GM19043 (cell line): ENCODE measurements around the gene TGFBR3L.
"Not testable (repeated sequence)": the region's sequence is repeated elsewhere in the genome, so short reads cannot be mapped to it uniquely, and the experiment has no call there.

ENCODE experiments used
- ATAC-seq: cut with Tn5 transposase; IDR thresholded peaks from one replicate; pipeline ENCODE4 v1.9.1; 2021; ENCODE audit warnings: low read depth; ENCODE audit not compliant: unreplicated experiment

Gene TGFBR3L

DNA sequence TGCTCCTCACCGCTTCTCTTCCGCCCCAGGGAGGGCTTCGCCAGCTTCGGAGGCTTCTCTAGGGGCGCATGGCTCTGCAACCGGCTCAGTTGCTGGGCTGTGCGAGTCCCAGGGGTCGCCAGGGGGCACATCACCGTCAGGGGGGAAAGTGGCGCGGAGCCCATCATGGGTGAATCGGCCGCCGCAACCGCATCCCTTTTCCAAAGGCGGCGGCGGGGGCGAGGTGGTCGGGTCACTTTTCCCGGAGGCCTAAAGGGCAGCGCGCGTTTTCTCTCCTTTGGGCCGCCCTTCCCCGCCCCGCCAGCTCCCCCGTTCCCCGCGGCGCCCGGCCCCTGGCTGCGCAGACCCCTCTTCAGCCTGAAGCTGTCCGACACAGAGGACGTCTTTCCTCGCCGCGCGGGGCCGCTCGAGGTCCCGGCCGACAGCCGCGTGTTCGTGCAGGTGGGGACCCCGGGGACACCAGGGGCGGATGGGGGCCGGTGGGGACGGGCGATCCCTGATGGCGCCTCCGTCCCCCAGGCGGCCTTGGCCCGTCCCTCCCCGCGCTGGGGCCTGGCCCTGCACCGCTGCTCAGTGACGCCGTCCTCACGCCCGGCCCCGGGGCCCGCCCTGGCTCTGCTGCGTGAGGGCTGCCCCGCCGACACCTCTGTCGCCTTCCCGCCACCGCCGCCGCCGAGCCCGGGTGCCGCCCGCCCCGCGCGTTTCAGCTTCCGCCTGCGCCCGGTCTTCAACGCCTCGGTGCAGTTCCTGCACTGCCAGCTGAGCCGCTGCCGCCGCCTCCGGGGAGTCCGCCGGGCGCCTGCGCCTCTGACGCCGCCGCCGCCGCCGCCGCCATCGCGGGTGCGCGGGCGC lies 1.7 kb downstream of the TGFBR3L start:
- ATAC-seq: no peak

DNA sequence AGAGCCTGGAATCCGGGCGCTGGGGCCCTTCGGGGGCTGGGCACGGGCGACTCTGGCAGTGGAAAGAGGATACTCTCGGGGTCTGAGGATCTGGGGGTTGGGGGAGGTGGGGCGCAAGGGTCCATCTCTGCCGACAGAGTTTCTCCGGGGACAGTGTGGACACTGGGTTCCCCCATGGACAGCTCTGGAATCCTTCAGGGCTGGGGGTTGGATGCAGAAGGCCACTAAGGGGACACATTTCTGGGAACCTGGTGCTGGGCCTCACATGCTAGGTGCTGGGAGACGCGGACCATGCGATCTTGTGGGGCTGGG lies 2.3 kb downstream of the TGFBR3L start:
- ATAC-seq: no peak

DNA sequence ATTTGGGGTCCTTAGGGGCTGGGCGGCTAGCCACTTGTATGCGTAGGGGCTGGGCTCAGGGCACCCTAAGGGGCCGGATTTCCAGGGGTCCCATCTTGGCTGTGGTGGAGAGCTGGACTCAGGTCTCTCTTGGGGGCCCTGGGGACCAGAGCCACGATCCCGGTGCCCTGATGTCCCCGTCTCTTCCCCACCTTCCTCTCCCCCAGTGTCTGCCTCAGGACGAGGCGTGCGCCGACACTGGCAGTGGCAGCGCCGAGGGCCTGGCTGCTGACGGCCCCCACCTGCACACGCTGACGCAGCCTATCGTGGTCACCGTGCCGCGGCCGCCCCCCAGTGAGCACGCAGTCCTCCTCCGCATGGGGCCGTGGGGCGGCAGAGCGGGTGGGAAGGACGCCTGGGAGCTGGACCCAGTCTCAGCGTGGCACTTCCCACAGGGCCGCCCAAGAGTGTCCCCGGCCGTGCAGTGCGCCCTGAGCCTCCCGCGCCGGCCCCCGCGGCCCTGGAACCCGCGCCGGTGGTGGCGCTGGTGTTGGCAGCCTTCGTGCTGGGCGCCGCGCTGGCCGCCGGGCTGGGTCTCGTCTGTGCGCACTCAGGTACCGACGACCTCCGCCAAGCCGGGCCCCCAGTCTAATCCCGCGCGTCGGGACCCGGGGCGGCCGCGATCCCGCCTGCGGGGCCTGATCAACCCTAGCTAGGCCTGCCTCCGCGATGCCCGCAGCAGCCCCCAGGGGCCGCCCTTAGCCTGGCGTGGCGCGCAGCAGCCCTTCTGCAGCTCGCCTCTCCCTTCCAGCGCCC lies 2.8 kb downstream of the TGFBR3L start:
- ATAC-seq: no peak

DNA sequence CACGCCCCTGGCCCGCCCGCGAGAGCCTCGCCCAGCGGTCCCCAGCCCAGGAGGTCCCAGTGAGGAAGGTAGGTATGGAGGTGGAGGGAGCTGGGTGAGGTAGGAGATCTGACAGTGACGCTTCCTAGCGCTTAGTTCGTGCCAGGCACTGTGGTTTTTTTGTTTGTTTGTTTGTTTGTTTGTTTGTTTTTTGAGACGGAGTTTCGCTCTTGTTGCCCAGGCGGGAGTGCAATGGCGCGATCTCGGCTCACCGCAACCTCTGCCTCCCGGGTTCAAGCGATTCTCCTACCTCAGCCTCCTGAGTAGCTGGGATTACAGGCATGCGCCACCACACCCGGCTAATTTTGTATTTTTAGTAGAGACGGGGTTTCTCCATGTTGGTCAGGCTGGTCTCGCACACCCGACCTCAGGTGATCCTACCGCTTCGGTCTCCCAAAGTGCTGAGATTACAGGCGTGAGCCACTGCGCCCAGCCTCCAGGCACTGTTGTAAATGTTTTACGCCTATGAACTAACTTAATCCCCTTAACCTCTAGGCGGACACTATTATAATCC lies 3.5 kb downstream of the TGFBR3L start:
- ATAC-seq: not testable (repeated sequence)

DNA sequence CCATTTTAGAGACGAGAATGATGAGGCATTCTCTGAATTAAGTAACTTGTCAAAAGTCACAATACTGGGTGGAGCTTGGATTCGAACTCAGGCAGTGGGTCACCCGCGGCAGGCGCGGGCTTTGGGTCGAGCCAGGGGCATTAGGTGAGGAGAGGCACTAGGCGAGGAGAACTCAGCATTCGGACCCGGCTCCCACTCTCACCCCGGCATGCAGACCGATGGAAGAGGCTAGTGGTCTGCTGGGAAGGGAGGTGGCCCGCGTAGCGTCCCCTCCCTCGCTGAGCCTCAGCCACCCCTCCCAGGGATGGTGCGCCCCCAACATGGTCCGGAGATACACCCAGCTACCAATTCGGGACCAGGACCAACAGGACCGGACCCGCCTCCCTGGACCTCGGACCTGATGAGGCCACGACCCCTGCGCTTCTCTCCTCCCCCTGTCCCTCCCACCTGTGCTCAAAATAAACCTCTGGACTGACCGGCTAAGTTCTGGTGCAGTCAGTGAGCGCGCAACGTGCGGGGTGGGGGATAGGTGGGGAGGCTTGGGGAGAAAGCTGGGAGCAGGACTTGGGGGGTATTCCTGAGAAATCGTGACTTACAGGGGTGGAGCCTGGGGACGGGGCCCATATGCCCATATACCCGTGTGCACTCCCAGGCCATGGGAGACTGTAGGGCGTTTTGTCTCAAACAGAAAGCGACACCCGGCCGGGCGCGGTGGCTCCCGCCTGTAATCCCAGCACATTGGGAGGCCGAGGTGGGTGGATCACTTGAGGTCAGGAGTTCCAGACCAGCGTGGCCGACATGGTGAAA lies 4.2 kb downstream of the TGFBR3L start:
- ATAC-seq: no peak

DNA sequence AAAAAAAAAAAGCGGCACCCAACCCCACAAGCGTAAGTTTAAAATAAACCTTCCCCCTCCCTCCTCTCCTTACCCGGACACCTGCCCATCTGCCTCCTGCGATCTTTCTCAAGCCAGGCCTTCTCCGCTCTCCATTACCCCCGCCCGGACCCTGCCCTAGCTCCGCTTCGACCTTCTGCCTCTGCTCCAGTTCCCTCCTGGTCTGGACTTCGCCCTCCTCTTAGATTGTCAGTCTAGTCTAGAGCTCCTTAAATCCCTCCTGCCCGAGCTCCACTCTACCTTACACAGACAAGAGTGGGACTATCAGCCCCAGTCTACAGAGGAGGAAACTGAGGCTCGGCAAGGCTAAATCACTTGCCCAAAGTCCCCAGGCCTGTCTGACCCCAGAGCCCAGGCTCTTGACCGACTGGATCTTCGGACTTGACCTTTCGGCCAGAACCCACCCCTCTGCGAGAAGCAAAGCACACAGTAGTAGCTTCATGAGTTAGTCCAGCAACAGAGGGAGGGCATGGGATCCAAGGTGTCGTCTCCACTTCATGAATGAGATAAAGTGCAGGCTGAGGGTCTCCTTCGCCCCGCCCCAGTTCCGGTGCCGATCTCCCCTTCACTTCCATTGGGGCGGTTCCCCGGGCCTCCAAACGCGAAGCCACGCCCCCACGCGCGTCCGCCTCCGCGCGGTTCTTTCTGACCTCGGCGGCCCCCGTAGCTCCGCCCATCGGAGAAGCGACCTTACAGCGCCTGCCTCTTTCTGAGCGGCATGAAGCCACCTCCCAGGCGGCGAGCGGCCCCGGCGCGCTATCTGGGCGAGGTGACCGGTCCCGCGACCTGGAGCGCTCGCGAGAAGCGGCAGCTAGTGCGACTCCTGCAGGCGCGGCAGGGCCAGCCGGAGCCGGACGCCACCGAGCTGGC lies 5.2 kb downstream of the TGFBR3L start, which contains the start of gene SNAPC2:
Gene SNAPC2, plus strand, starts transcription at position 729 of the 909 bp plus-strand sequence. Its CDS starts 29 bp downstream, at position 758.
- peak; percentile 52 for ATAC-seq

DNA sequence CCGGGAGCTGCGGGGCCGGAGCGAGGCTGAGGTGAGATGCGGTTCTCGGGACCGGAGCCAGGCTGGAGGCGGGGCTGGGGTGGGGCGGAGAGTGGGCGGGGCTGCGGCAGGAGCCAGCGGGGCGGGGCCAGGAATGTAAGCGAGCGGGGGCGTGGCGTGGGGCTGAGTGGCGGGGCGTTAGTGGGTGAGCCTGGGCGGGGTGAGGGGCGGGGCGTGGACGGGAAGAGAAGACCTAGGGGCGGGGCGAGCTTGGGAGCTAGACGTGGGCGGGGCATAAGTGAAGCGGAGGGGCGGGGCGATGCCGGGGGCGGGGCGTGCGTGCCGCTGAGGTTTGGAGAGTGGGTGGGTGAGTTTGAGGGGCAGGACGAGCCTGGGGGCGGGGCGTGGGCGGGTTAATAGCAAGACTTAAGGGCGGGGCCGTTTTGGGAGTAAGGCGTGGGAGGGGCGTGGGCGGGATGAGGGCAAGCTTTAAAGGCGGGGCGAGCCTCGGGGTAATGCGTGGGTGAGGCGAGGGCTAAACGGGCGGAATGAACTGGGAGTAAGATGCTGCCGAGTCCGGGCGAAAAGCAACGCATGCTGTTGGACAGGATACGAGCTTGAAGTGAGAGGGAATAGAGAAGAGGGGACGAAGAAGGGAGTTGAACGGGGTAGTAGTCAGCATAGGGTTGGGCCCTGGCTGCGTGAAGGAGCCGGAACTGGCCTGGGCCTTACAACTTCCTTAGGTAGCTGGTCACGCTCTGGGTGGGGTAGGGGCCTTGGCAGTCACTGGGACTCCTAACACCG lies 6.1 kb downstream of the TGFBR3L start:
- ATAC-seq: peak; percentile 28

DNA sequence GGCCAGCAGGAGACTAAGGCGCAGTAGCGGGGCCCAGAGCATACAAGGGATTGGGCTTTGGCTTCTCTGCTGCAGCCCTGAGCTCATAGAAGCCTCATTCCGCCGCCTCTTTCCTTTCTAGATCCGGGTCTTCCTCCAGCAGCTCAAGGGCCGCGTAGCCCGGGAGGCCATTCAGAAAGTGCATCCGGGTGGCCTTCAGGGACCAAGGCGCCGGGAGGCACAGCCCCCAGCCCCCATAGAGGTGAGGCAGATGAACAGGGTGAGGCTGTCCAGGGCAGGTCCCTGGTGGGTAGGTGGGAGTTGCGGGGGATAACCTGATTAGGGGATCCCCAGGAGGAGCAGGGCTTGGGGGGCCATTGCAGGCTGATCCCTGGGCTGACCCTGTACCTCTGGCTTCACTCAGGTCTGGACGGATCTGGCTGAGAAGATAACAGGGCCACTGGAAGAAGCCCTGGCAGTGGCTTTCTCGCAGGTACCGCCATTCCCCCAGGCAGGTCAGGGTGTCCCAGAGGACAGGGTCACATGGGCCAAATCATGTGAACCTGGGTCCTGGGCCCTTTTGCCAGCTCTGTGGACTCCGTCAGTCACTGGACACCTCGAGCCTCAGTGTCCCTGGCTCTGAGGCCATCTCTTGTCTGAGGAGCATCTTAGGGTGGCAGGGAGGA lies 6.8 kb downstream of the TGFBR3L start:
- no peak for ATAC-seq

DNA sequence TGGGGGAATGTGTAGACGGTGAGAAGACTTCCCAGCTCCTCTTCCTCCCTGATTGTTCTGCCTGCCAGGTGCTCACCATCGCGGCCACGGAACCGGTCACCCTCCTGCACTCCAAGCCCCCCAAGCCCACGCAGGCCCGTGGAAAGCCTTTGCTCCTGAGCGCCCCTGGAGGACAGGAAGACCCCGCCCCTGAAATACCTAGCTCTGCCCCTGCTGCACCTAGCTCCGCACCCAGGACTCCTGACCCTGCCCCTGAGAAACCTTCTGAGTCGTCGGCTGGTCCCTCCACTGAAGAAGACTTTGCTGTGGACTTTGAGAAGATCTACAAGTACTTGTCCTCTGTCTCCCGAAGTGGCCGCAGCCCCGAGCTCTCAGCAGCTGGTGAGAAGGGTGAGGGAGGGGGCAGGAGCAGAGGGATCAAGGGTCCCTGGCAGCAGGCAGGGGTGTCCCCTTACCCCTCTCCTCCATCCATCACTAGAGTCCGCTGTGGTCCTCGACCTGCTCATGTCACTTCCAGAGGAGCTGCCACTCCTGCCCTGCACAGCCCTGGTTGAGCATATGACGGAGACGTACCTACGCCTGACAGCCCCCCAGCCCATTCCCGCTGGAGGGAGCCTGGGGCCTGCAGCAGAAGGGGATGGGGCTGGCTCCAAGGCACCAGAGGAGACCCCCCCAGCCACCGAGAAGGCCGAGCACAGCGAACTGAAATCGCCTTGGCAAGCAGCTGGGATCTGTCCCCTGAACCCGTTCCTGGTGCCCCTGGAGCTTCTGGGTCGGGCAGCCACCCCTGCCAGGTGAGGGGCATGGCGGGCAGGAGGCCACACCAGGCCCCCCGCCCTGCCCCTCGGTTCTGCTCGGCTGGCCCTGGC lies 7.6 kb downstream of the TGFBR3L start:
- no peak for ATAC-seq

DNA sequence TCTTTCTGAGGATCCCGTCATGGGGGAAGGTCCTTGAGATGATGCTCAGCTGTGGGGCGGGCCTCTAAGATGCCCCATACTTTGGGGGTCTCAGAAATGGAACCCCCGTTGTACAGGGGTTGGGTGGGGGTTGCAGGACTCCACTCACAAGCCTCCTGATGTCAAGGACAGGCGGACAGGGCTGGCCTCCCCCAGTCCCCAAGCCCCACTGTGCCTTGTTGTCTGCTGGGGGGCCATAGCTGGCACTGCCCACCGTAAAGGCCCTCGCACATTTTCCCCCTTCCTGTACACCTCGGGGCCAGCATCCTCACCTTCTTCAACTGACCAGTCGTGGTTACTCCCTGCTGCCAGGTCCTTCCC lies 8.2 kb downstream of the TGFBR3L start:
- ATAC-seq: no peak

DNA sequence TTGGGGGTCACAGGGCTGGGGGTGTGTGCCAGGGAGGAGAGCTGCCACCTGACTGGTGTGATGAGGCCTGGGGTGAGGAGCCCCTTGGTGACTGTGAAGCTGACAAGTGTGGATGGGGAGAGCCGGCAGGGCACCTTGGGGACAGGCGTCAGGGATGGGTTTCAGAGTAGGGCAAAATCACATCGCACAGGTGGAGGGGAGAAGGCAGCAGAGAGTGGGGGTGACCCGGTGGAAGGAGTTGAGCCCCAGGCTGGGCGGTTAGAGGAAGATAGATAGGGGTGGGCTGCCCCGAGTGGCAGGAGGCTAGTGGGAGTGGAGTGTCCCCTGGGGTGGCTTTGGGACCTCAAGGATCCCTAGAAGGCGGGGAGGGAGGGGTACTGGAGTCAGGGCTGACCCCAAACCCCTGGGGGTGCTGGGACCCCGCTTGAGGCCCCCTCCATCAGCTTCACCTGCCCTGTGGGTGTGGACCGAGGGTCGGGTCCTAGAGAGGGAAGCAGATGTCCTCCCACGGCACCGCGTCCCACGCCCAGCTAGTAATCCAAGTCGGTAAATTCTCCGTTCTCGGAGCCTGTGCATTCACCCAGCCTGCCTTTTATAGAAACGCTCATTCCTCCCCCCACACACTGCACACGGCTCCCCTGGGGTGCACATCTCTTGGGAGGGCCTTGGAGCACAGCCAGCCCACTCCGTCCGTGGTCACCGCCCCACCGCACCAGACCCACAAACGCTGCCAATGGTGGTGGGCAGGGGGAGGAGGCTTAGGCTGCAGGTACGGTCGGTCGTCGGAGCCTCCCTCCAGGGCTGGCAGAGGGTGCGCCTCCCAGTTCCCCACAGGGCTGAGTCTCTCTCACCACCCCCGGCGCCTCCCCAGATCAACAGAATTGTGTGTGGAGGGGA lies 8.9 kb downstream of the TGFBR3L start:
- ATAC-seq: no peak

DNA sequence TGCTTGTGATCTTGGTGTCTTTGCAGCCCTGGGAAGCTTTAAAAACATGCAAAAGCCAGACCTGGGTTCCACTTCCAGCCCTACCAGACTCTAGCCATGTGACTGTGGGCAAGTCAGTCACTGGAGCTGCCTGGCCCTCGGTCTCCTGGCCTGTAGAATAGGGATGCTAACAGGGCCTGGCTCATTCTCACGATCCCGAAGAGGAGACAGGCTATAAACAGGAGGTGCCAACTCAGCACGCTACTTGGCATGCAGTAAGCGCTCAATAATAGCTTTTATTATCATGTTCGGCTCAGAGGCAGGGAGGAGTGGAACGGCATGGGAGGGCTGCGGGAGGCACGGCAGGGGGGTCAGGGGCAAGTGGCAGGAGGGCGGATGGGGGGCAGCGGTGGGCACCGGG lies 9.6 kb downstream of the TGFBR3L start:
- ATAC-seq: no peak

DNA sequence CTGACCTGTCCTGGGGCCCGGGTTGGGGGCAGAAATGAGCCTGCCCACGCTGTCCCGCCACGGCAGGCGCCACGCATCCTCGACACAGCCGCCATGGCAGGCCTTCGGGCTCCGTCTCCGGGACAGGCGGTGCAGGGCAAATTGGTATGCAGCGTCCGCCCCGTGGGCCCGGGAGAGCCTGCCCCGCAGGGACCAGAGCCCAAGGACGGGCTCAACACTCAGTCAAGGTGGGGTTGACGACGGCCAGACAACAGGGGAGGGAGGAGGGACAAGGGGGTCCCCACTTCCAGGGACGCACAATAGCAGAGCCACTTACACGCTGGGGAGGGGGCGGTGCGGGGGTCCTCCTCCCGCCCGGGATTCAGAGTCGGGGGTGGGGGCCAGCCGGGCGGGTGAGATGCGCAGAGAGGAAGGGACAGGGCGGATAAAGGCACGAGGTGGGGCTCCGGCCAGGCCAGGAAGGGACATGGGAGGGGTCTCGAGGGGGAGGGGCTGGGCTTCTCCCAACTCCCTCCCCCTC lies 10.1 kb downstream of the TGFBR3L start:
- ATAC-seq: no peak

DNA sequence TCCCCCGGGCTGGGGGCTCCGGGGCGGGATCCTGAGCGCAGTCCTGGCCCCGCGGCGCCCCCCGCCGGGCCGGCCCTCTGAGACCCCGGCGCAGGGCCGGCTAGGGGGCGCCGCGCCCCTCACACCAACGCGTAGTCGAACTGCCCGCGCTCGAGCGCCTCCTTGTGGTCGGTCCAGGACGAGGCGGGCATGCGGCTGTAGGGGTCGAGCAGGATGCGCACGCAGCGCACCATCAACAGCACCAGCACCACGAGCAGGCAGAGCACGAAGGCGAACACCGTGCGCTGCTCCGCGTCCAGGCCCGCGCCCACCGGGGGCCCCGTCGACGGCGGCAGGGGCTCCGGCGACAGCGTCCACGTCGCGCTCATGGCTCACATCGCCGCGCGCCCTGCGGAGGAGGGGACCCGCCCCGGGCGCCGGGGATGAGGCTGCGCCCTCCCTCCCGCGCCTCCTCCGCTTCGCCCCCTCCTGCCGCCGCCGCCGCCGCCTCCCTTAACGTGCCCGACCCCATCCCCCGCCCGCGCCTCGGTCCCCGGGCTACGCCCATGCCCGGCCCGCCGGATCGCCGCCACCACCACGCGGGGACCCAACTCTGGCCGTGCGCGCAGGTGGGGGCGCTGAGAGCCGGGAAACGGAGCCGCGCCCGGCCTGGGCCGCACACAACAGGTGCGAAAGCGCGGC lies 10.7 kb downstream of the TGFBR3L start:
- no peak for ATAC-seq

DNA sequence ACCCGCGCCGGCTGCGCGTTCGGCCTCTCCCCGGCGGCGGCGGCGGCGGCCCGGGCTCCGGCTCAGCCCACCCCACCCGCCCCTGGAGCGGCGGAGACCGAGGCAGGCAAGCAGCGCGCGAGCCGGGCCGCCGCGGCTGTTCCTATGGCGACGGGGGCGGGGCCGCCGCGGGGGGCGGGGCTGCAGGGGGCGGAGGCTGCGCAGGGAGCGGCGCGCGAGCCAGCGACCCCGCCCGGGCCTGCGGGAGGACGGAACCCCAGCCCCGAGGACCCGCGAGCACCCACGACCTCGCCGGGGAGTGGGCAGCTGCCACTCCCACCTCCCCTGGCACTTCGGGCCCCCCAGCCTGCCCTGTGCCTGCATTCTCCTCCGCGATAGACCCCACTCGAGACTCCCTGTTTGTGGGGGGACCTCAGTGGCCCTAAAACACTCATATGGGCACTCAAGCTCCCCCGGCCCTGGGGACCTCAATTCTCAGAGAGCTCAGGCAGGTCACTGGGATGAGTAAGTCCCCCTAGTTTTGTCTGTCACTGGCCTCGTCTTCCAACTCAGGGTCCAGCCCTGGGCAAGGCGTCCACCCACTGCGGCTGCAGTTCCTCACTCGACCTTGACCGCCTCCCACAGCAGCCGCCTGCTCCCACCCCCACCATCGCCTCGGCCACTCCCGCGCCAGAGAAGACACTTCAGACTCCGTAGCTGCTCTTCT lies 11.5 kb downstream of the TGFBR3L start, which contains the start of gene CTXN1:
Gene CTXN1, minus strand, starts transcription at position 115 of the 706 bp plus-strand sequence. CDS start 597 bp downstream, outside the sequence.
- ATAC-seq: no peak
